HG03442 (cell line): Measurements from ENCODE around the gene COBLL1.

ENCODE experiments used
- ATAC-seq: cut with Tn5 transposase; IDR thresholded peaks from one replicate; pipeline ENCODE4 v1.9.1; 2021; ENCODE audit warnings: mild to moderate bottlenecking, moderate library complexity; ENCODE audit not compliant: unreplicated experiment

COBLL1 gene

GRCh38 chr2:164792316-164793170 is 49.1 kb downstream of the COBLL1 start:
- ATAC-seq: no peak

GRCh38 chr2:164789968-164790367 is 51.7 kb downstream of the COBLL1 start:
- no peak for ATAC-seq

GRCh38 chr2:164786787-164787186 is 54.8 kb downstream of the COBLL1 start:
- ATAC-seq: no peak

- ATAC-seq: no peak
These were observed 56.2 kb downstream of the COBLL1 start for GRCh38 chr2:164785457-164785856.

- no peak for ATAC-seq
These were observed 57.2 kb downstream of the COBLL1 start for GRCh38 chr2:164784376-164784775.

- no peak for ATAC-seq
These were observed 59.3 kb downstream of the COBLL1 start for GRCh38 chr2:164782323-164782722.

- no peak for ATAC-seq
These were observed 60.2 kb downstream of the COBLL1 start for GRCh38 chr2:164781394-164781793.

- no peak for ATAC-seq
These were observed 60.9 kb downstream of the COBLL1 start for GRCh38 chr2:164780611-164781178.

GRCh38 chr2:164779383-164780057 is 62.1 kb downstream of the COBLL1 start:
- no peak for ATAC-seq

- no peak for ATAC-seq
These were observed 62.9 kb downstream of the COBLL1 start for GRCh38 chr2:164778723-164779122.

- ATAC-seq: no peak
These were observed 63.7 kb downstream of the COBLL1 start for GRCh38 chr2:164777847-164778461.

GRCh38 chr2:164773635-164774034 is 68.0 kb downstream of the COBLL1 start:
- ATAC-seq: no peak

GRCh38 chr2:164773091-164773490 is 68.5 kb downstream of the COBLL1 start:
- ATAC-seq: no peak

GRCh38 chr2:164771897-164772296 is 69.7 kb downstream of the COBLL1 start:
- no peak for ATAC-seq

- no peak for ATAC-seq
These were observed 71.2 kb downstream of the COBLL1 start for GRCh38 chr2:164770421-164770916.

GRCh38 chr2:164766954-164767320 is 74.7 kb downstream of the COBLL1 start:
- ATAC-seq: no peak

GRCh38 chr2:164766216-164766953 is 75.2 kb downstream of the COBLL1 start:
- no peak for ATAC-seq

- ATAC-seq: no peak
These were observed 76.6 kb downstream of the COBLL1 start for GRCh38 chr2:164764996-164765395.

GRCh38 chr2:164764474-164764873 is 77.1 kb downstream of the COBLL1 start:
- no peak for ATAC-seq

- ATAC-seq: no peak
These were observed 78.2 kb downstream of the COBLL1 start for GRCh38 chr2:164763431-164763830.
